Brain pericyte (primary cell): Measurements from ENCODE around the gene SPPL2A.
"Not testable (repeated sequence)": the region's sequence is repeated elsewhere in the genome, so short reads cannot be mapped to it uniquely, and the experiment has no call there.

Experiments
- DNase-seq: peaks from one replicate; pipeline ENCODE4 v3.0.0-alpha.2; 2012; ENCODE audit warnings: low read depth, low spot score

SPPL2A gene, protein sequence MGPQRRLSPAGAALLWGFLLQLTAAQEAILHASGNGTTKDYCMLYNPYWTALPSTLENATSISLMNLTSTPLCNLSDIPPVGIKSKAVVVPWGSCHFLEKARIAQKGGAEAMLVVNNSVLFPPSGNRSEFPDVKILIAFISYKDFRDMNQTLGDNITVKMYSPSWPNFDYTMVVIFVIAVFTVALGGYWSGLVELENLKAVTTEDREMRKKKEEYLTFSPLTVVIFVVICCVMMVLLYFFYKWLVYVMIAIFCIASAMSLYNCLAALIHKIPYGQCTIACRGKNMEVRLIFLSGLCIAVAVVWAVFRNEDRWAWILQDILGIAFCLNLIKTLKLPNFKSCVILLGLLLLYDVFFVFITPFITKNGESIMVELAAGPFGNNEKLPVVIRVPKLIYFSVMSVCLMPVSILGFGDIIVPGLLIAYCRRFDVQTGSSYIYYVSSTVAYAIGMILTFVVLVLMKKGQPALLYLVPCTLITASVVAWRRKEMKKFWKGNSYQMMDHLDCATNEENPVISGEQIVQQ

DNA sequence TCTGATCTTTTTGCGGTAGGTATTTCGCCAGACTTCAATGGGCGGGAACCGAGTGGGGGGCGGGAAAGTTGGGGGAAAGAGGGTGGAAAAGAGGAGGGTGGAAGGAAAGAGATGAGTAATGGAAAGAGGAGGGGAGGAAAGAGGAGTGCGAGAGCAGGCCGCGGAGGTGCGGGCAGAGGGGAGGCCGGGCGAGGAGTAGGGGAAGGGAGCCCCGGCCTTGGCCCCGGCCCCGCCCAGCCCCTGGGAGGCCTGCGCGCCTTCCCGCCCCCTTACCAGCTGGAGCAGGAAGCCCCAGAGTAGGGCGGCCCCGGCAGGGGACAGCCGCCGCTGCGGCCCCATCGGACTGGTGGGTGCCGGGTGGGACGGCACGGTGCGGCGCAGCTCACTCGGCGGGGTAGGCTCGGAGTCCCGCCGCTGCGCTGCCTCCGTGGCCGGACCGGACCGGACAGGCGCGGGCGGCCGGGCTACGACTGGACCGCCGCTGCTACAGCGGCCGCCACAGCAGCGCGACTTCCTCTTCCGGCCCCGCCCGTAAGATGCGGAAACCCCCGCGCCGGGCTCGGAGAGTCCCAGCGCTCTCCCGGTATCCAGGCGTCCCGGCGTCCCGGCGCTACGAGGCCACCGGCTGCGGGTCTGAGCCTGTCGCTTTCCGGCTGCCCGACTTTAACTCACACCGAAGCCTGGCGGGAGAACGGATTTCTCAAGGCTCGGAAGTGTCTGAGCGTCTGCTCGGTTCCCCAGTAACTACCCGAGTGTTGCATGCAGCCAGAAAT is at the start of gene SPPL2A:
Gene SPPL2A, minus strand, starts transcription at position 512 of the 773 bp plus-strand sequence. Its CDS starts 173 bp downstream, at position 339.
- peak; percentile 21 for DNase-seq

DNA sequence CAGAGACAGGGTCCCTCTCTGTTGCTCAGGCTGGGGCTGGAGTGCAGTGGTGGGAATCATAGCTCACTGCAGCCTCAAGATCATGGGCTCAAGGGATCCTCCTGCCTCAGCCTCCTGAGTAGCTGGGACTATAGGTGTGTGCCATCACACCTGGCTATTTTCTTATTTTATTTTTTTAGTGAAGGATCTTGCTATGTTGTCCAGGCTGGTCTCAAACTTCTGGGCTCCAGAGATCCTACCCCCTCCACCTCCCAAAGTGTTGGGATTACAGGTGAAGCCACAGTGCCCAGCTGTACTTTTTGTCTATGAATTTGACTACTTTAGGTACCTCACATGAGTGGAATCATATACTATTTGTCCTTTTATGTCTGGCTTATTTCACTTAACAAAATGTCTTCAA is 49.1 kb upstream of the SPPL2A start:
- DNase-seq = no peak

DNA sequence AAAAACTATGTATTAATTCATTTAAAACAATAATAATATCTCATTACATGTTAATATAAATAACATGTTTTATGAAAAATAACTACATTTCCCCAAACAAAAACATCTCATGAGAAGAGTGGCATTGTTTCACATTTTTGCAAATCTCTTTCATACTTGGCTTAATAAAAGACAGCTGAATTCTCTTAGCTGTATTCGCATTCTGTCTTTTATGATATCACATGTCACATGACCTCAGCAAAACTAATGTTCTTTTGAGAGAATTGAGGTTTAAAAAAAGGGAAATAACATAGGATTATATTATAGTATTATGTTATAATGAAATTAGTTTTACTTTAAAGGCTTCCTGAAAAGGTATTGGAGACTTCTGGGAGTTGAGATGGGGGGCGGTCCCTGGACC is 48.4 kb upstream of the SPPL2A start:
- no peak for DNase-seq

DNA sequence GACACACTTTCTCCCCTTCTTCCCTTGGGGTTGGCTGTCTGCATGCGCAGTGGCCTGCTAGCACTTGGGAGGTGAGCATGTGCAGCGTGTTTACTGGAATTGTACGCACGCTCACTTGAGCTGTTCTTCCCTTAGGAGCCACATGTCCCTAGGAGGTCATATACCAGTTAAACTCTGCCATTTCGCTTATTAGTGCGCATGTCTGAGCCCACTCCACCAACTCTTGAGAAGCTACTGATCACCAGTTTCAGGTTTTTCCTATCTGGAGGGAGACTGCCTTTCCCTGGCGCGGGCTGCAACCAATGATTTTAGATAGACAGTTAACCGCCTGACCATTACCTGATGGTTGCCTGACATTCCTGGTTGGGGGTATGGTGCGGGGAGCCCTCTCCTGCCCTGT is 47.6 kb upstream of the SPPL2A start:
- no peak for DNase-seq

DNA sequence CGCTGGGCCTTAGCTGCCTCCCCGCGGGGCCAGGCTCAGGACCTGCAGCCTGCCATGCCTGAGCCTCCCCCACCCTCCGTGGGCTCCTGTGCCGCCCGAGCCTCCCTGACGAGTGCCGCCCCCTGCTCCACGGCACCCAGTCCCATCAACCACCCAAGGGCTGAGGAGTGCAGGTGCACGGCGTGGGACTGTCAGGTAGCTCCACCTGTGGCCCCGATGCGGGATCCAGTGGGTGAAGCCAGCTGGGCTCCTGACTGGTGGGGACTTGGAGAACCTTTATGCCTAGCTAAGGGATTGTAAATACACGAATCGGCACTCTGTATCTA is 46.6 kb upstream of the SPPL2A start:
- DNase-seq = not testable (repeated sequence)

DNA sequence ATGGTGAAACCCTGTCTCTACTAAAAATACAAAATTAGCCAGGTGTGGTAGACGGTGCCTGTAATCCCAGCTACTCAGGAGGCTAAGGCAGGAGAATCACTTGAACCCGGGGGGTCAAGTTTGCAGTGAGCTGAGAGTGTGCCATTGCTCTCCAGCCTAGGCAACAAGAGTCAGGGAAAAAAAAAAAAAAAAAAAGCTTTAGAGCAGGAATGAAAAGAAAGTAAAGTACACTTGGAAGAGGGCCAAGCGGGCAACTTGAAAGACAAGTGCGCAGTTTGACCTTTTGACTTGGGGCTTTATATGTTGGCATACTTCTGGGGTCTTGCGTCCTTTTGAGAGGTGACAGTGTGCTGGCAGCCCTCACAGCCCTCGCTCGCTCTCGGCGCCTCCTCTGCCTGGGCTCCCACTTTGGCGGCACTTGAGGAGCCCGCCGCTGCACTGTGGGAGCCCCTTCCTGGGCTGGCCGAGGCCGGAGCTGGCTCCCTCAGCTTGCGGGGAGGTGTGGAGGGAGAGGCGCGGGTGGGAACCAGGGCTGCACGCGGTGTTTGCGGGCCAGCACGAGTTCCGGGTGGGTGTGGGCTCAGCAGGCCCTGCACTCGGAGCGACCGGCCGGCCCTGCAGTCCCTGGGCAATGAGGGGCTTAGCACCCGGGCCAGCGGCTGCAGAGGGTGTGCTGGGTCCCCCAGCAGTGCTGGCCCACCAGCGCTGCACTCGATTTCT is 46.1 kb upstream of the SPPL2A start:
- DNase-seq = not testable (repeated sequence)

DNA sequence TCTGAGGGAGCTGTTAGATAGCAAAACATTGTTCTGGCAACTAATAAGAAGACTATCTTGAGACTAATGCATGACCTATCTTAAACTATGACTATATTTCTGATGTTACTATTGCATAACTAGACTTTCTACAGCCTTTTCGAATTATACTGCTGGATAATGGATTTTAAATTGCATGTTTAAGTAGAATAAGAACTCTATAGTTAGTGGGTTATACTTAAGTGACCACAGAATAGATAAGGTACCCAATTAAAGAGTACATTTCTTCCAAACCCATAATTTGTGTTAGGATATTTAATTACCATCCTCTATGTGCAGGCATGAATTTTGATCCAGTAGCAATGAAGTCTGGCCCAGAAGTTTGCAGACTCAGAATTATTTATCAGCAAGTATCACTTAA is 44.6 kb upstream of the SPPL2A start:
- DNase-seq = no peak

DNA sequence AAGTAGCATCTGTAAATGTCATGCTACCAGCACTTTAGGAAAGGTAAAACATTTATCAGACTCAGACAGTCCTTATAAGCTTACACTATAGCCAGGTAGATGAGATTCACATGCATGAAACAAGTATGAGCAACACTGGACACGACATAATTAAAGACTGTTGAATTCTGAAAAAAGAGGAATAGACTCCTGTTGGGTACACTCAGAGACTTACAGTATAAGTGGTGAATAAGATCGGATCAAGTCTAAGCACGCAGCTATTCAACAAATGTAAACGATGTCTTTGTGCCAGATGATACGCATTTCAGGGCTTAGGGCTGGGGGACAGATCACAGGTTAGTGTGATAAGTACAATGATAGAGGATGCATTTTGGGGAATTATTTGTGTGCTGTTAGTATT is 43.2 kb upstream of the SPPL2A start:
- no peak for DNase-seq

DNA sequence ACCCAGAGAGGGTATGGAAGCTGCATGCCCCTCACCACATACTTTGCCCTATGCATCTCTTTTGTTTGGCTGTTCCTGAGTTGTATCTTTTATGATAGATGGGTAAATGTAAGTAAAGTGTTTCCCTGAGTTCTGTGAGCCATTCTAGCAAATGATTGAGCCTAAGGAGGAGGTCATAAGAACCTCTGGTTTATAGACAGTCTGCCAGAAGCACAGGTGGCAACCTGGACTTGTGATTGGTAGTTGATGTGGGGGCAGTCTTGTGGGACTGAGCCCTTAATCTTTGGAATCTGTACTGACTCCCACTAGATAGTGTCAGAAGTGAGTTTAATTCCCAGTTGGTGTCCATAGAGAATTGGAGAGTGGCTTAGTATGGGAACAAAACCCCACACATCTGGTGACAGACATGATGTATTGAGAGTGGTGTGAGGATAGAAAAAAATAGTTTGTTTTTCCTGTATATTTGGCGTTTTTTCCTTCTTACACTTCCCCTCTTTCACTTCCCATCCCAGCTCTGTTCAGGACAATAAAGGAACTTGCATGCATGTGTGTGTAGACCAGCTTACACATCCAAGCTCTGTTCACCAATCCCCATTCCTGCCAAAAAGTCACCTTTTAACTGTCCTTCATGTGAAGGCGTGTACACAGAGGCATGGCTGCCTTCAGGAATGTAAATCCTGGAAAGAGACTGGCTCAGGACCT is 38.1 kb upstream of the SPPL2A start:
- DNase-seq = no peak

DNA sequence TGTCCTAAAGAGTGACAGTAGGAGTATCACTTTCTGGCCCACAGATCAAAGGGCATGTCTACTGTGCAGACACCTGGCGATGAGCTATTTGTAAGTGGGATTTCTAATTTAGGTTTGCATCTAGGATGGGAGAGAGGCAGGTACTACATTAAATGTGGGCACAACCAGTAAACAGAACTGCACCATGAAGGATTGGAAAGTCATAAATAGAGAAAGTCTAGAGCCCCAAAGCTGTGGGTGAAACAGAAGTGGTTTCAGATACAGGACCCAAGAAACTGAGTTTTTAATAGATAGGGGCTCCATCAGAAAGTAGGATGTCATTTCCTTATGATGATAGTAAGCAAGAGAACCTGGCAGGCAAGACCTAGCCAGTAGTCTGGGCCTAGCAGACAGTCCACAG is 35.2 kb upstream of the SPPL2A start:
- no peak for DNase-seq

DNA sequence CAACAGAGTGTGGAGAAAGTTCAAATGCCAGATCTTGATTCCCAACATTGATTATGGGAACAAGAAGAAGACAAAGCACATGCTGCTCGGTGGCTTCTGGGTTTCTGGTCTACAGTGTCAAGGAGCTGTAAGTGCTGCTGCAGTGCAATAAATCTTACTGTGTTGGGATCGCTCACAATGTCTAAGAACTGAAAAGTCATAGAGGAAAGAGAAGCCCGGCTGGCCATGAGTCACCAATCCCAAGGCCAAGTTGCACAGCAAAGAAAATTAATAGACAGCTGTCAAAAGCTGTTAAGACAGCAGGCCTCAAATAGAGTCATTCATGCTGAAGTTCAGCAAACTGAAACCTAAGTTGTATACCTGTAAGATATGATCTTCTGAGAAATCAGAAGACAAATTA is 33.2 kb upstream of the SPPL2A start:
- no peak for DNase-seq

DNA sequence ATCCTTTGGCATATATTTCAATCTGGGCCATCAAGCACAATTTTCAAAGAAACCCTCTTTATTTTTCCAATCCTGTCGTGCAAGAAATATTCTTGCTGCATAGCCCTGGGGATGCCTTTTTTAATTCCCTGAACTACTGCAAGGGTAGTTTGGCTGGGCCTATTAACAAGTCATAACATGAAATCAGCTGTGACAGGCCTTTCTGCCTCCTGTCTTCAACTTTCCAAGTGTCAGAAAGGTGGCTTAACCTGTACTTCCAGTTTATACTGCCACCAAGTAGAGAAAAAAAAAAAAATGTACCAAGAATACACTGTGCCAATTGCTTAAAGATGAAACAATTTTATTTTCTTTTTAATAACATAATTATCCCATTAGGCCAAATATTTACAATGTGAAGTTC is 32.4 kb upstream of the SPPL2A start:
- DNase-seq = no peak

DNA sequence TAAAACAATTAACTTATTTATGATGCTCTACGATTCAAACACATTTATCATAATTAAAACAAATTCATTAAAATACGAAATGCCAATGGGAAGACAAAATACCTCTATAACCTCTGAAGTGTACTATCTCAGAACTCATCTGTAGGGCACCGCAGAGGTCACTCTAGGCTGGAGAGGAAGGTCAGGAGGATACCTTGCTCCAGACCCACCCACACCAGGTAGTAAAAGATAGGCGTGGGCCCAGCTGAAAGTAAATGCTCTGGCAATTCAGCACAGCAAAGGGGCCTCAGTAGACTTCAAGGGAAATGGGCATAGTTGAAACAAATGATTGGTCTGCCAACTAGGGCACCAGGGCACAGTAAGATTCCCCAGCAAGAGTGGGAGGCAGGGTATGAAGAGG is 26.0 kb upstream of the SPPL2A start:
- DNase-seq = no peak

DNA sequence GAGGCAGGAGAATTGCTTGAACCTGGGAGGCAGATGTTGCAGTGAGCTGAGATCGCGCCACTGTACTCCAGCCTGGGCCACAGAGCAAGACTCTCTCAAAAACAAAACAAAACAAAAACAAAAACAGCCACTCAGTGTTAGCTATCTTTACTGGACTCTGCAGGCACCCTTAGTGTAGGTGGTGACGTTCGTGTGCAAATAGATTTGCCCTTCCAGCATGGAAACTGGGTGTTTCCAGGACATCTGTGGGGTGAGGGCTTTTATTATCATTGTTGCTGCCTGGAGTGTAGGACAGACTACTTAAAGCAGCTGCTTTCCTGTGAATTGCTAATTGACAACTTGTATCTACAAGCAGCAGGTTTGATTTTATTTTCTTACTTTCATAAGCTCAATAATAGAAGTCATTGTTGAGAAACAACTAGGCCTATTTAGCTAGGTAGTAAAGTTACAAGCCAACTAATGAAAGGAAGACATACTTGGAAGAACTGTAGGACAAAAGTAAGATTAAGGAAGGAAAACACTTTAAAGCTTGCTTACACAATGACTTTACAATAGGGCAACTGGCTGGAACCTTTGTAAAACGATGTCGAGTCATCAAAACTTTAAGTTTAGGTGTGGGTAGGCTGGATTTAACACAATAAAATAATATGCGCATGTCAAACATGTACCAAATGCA is 25.4 kb upstream of the SPPL2A start:
- DNase-seq = no peak

DNA sequence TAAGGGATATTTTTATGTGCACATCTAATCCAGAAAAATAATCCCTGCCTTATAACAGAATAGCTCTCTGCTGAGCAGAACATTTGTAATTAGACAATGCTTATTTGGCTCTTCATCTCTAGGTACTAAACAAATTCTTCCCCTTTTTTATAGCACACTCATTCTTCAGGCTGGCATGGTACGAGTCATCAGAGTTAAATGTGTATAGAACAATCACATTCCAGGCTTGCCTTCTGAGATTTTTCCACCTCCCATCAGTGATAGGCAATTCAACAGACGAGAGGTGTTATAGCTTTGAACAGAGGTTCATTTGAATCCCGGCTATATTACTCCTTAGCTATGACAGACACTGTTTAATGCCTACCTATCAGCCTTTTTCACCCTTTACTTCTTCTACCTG is 21.4 kb upstream of the SPPL2A start:
- DNase-seq = no peak

DNA sequence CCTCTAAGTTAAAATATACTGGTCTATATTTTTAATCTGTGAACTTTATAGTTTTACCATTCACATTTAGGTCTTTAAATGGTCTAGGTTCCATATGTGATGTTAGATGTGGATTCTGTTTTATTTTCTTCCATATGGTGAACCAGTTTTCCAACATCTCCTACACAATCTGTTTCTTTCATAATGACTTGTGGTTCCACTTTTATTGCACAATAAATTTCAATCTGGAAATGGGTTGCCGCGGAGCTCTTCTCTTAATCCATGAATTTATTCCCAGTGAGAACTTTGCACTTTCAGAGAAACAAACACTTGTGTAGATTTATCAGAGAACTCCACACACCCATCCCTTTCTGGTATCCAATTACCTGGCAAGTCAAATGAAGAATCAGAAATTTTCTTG is 20.9 kb upstream of the SPPL2A start:
- no peak for DNase-seq

DNA sequence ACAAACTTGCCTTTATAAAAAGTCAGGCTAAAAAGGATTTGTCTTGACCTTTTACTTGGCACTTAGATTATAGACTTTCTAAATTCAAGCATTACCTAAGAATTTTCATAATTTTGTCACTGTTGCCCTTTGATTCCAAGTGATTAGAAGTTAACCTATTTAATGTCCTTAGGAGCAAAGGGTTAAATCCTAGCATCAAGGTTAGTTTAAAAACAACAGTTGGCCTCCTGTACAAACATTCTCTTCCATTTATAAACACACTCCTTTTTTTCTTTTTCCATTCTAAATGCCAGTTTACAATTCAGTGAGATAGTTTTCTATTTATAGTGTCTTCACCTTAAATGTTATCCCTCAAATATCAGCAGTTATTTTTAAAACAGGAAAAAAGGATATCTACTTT is 18.4 kb upstream of the SPPL2A start:
- DNase-seq = no peak

DNA sequence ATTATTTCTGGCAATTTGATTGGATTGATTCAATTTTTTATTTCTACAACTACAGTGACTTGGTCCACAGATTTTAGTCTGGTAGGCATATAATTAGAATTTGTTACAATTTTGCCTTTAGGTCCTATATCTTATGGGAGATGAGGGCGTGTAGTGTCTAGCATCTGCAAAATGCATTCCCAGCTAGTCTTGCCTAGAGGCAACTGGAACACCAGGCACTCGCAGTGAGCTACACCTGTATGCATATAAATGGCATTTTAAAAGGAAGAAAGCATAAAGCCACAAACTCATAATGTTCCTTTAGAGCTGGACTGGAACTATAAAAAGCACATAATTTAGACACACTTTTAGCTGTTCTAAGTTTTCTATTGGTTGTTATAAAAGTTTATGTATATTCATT is 17.9 kb upstream of the SPPL2A start:
- no peak for DNase-seq

DNA sequence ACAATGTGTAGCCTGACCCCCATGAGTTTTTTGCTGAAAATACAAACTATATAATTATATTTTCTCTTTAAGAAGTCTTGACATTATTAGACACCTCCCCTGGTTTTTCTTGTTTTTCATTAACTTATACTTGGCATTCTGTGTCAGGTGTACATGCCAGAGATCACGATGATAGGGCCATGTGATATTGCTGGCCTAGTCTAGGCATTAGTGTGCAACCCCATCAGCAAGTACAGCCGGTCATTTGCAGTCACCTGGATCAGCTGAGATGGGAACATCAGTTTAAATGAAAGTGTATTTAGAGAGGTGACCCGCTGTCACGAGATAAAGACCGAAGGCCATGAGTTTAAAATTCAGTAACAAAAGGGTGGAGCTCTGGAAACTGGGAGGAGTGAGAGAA is 12.6 kb upstream of the SPPL2A start:
- DNase-seq = no peak

DNA sequence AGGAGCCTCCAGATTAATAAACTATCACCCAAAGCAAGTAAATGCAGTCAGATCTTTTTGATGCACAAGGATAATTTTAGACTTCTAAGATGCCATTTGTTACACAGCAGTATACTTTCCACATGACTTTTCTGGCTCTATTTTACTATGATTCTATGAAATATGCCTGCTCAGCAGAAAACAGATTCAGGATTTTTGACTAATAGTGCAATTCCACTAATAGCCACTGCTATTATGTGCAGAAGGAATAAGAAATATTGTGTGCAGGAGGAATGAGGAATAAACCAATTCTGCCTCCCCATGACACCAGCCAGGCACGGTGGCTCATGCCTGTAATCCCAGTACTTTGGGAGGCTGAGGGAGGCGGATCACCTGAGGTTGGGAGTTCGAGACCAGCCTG is 11.5 kb upstream of the SPPL2A start:
- DNase-seq = no peak

DNA sequence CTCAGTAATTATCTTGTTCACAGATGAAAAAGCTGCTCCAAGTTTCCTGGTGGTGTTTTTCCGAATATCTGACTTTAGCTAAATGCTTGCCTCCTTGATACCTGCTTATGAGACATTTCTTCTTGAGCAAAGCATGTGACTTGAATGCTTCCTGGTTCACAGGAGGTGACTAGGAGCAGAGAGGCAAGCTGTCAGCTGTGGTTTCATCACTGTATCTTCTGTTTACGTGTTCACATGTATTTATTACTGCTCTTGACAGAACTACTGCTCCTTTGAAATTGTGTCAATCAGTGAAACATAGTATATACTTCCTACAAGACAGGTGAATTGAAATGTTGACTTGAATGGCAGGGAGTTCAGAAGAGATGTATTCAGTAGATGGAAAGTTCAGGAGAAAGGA is 8.9 kb upstream of the SPPL2A start:
- DNase-seq = no peak
